Neural cell (in vitro differentiated cells): Measurements from ENCODE around the gene ISG20. TPM values are rescaled to one million over a fixed set of nuclear protein-coding genes. Genes with fewer than 3 reads are reported as not detected.

Experiments
- H2AFZ ChIP-seq: fragments of 200-600, 300-800 bp; sonication (generic), shearing (Covaris generic); 2 replicates; pipeline ENCODE4 v1.6.0; 2014; ENCODE audit warnings: low read depth, mild to moderate bottlenecking, antibody characterized with exemption, low read length, moderate library complexity
- H3F3A ChIP-seq: fragments of 200-600 bp; shearing (Covaris generic); 2 replicates; pipeline ENCODE4 v1.6.1; 2016; ENCODE audit warnings: mild to moderate bottlenecking, moderate library complexity, mixed read lengths, antibody characterized with exemption, low read length; ENCODE audit not compliant: insufficient read depth, poor library complexity, severe bottlenecking
- H3K27ac ChIP-seq: fragments of 200-600, 300-800 bp; sonication (generic), shearing (Covaris generic); 2 replicates; pipeline ENCODE4 v1.5.1; 2014; ENCODE audit warnings: mild to moderate bottlenecking, low read length, moderate library complexity
- H3K27me3 ChIP-seq: fragments of 300-800, 200-600 bp; sonication (generic), shearing (Covaris generic); 2 replicates; pipeline ENCODE4 v1.6.0; 2014; ENCODE audit warnings: mild to moderate bottlenecking, low read depth, low read length, moderate library complexity; ENCODE audit not compliant: insufficient read depth
- H3K36me3 ChIP-seq: fragments of 300-800, 200-600 bp; sonication (generic), shearing (Covaris generic); 2 replicates; pipeline ENCODE4 v1.5.1; 2014; ENCODE audit warnings: mild to moderate bottlenecking, antibody characterized with exemption, low read length, moderate library complexity; ENCODE audit not compliant: insufficient read depth
- H3K4me2 ChIP-seq: fragments of 300-800, 200-600 bp; sonication (generic), shearing (Covaris generic); 2 replicates; pipeline ENCODE4 v1.6.0; 2014; ENCODE audit warnings: mild to moderate bottlenecking, low read length
- H3K4me3 ChIP-seq: fragments of 300-800, 200-600 bp; sonication (generic), shearing (Covaris generic); 2 replicates; pipeline ENCODE4 v1.5.1; 2014; ENCODE audit warnings: mild to moderate bottlenecking, low read length, moderate library complexity
- H3K79me2 ChIP-seq: fragments of 200-600 bp; shearing (Covaris generic); replicated peaks from 2 replicates; pipeline ENCODE4 v1.6.0; 2014; ENCODE audit warnings: mild to moderate bottlenecking, low read length, moderate library complexity; ENCODE audit not compliant: insufficient read depth
- H3K9ac ChIP-seq: fragments of 300-800, 200-600 bp; sonication (generic), shearing (Covaris generic); 2 replicates; pipeline ENCODE4 v1.6.1; 2016; ENCODE audit warnings: mild to moderate bottlenecking, low read length, mixed read lengths
- H3K9me2 ChIP-seq: fragments of 200-600 bp; shearing (Covaris generic); 2 replicates; pipeline ENCODE4 v1.6.1; 2016; ENCODE audit warnings: mild to moderate bottlenecking, low read length, mixed read lengths; ENCODE audit not compliant: insufficient read depth
- H3K9me3 ChIP-seq: fragments of 200-600, 300-800 bp; sonication (generic), shearing (Covaris generic); 2 replicates; pipeline ENCODE4 v1.6.1; 2016; ENCODE audit warnings: mild to moderate bottlenecking, mixed run types, low read length, moderate library complexity, mixed read lengths
- H4K20me1 ChIP-seq: fragments of 200-600 bp; shearing (Covaris generic); 2 replicates; pipeline ENCODE4 v1.6.1; 2016; ENCODE audit warnings: mild to moderate bottlenecking, mixed run types; ENCODE audit not compliant: insufficient read depth
- CTCF ChIP-seq: fragments of 450-650 bp; IDR thresholded peaks from 2 replicates; pipeline ENCODE4 v1.5.1; 2014; ENCODE audit warnings: antibody characterized with exemption, mild to moderate bottlenecking, moderate library complexity; ENCODE audit not compliant: poor library complexity, severe bottlenecking
- EP300 ChIP-seq: fragments of 450-650 bp; conservative IDR thresholded peaks from 2 replicates; pipeline ENCODE4 v1.6.1; 2014; ENCODE audit warnings: antibody characterized with exemption, mild to moderate bottlenecking, moderate library complexity; ENCODE audit not compliant: poor library complexity, severe bottlenecking
- EZH2 ChIP-seq: fragments of 200-600, 300-800 bp; shearing (Covaris generic), sonication (generic); IDR thresholded peaks from 2 replicates; pipeline ENCODE4 v1.6.1; 2014; ENCODE audit warnings: antibody characterized with exemption, low read length, borderline replicate concordance, mild to moderate bottlenecking; ENCODE audit not compliant: insufficient read depth, poor library complexity, severe bottlenecking
- MXI1 ChIP-seq: fragments of 450-650 bp; conservative IDR thresholded peaks from 2 replicates; pipeline ENCODE4 v1.6.1; 2014; ENCODE audit warnings: antibody characterized with exemption, mild to moderate bottlenecking; ENCODE audit not compliant: poor library complexity, severe bottlenecking
- POLR2AphosphoS5 ChIP-seq: IDR thresholded peaks from 2 replicates; pipeline ENCODE4 v1.6.1; 2012
- RAD21 ChIP-seq: fragments of 450-650 bp; conservative IDR thresholded peaks from 2 replicates; pipeline ENCODE4 v1.6.1; 2014; ENCODE audit warnings: antibody characterized with exemption, mild to moderate bottlenecking, moderate library complexity
- SMC3 ChIP-seq: fragments of 450-650 bp; conservative IDR thresholded peaks from 2 replicates; pipeline ENCODE4 v1.6.1; 2014; ENCODE audit warnings: antibody characterized with exemption, mild to moderate bottlenecking, moderate library complexity; ENCODE audit not compliant: poor library complexity
- TAF1 ChIP-seq: IDR thresholded peaks from 2 replicates; pipeline ENCODE4 v1.6.1; 2012; ENCODE audit warnings: low read depth
- polyA plus RNA-seq: library from polyadenylated mRNA; depleted of rRNA; stranded (reverse); fragments of >200 nt; gene quantifications from 2 replicates; pipeline ENCODE4 v1.2.3, GENCODE V29; 2014
- TF ChIP-seq, protein P1 (sequence below): IDR thresholded peaks from 2 replicates; pipeline ENCODE4 v1.6.1; 2012; ENCODE audit warnings: borderline replicate concordance

The ISG20 gene
- polyA plus RNA-seq, 1 donor from 2014 or later: 0.88 TPM

DNA sequence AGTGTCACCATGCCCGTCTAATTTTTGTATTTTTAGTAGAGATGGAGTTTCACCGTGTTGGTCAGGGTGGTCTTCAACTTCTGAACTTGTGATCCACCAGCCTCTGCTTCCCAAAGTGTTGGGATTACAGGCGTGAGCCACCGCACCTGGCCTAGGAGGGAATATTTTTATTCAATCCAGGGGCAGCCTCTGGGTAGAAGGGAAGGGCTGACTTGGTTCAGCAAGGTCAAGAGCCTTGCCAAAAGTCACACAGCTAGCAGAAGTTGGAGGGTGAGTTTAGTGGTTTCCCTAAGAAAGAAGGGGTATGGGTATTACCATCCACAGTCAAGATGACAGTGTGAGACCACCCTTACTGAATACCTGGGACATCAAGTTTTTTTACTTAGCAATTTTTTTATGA, 22.6 kb upstream of the ISG20 start:
- Histone ChIP-seq H4K20me1 (no peaks in the 10 kb centered on the region), H2AFZ (no peak overlapping the region), H3K36me3 (no peaks in the 10 kb centered on the region), H3K79me2 (no peaks in the 10 kb centered on the region), H3K27ac (no peak overlapping the region), H3K27me3 (no peaks in the 10 kb centered on the region), H3K4me2 (no peak overlapping the region), H3K9me2 (no peaks in the 10 kb centered on the region), H3K9ac (no peak overlapping the region), H3K4me3 (no peak overlapping the region), H3F3A (no peaks in the 10 kb centered on the region), H3K9me3 (no peaks in the 10 kb centered on the region)
- TF ChIP-seq EZH2 (no peak), POLR2AphosphoS5 (no peak), RAD21 (no peak), EP300 (no peak)

DNA sequence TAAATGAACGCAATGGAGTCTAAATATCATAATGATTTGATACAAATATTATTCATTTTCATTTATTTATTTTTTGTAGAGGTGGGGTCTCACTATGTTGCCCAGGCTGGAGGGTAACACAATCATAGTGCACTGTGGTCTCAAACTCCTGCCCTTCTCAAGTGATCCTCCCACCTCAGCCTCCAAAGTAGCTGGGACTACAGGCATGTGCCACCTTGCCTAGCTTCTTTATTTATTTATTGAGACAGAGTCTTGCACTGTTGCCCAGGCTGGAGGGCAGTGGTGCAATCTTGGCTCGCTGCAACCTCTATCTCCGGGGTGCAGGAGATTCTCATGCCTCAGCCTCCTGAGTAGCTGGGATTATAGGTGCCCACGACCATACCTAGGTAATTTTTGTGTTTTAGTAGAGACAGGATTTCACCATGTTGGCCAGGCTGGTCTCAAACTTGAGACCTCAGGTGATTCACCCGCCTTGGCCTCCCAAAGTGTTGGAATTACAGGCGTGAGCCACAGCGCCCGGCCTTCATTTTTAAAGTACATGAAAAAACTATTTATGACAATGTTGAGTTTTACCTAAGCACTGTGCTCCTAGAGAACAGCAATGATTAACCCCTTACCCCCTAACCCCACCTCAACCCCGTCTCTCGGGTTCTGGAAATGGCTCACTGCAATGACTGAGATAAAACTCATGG, 21.6 kb upstream of the ISG20 start:
- Histone ChIP-seq H3K36me3 (no peaks in the 10 kb centered on the region), H3K9me3 (no peaks in the 10 kb centered on the region), H3K4me3 (no peak overlapping the region), H3K27ac (no peak overlapping the region), H3F3A (no peaks in the 10 kb centered on the region), H4K20me1 (no peaks in the 10 kb centered on the region), H3K79me2 (peaks cover 8% of the 10 kb centered on the region), H3K27me3 (no peaks in the 10 kb centered on the region), H3K9me2 (no peaks in the 10 kb centered on the region), H2AFZ (no peak overlapping the region), H3K9ac (no peak overlapping the region), H3K4me2 (no peak overlapping the region)
- TF ChIP-seq CTCF: no peak
- TF ChIP-seq, protein P1, sequence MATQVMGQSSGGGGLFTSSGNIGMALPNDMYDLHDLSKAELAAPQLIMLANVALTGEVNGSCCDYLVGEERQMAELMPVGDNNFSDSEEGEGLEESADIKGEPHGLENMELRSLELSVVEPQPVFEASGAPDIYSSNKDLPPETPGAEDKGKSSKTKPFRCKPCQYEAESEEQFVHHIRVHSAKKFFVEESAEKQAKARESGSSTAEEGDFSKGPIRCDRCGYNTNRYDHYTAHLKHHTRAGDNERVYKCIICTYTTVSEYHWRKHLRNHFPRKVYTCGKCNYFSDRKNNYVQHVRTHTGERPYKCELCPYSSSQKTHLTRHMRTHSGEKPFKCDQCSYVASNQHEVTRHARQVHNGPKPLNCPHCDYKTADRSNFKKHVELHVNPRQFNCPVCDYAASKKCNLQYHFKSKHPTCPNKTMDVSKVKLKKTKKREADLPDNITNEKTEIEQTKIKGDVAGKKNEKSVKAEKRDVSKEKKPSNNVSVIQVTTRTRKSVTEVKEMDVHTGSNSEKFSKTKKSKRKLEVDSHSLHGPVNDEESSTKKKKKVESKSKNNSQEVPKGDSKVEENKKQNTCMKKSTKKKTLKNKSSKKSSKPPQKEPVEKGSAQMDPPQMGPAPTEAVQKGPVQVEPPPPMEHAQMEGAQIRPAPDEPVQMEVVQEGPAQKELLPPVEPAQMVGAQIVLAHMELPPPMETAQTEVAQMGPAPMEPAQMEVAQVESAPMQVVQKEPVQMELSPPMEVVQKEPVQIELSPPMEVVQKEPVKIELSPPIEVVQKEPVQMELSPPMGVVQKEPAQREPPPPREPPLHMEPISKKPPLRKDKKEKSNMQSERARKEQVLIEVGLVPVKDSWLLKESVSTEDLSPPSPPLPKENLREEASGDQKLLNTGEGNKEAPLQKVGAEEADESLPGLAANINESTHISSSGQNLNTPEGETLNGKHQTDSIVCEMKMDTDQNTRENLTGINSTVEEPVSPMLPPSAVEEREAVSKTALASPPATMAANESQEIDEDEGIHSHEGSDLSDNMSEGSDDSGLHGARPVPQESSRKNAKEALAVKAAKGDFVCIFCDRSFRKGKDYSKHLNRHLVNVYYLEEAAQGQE: no peak
- no peak for TF ChIP-seq MXI1
- no peak for TF ChIP-seq EP300
- TF ChIP-seq EZH2: no peak
- no peak for TF ChIP-seq TAF1
- no peak for TF ChIP-seq SMC3
- no peak for TF ChIP-seq RAD21
- TF ChIP-seq POLR2AphosphoS5: no peak
